Cardiac fibroblast (primary cell): ENCODE data around the gene ABHD12.

Source experiments
- DNase-seq, 2 donors: peaks; one replicate each; pipeline versions ENCODE4 v3.0.0 to v3.0.0-alpha.2; 2010; ENCODE audit warnings: low read depth in 2 of 2
- H3K4me3 ChIP-seq, 2 donors: replicated peaks in 1 of 2; 1 replicate in 1 of 2; 2 replicates in 1 of 2; pipeline ENCODE4 v1.5.1; 2011; ENCODE audit warnings: low read depth in 2 of 2, low read length in 2 of 2, mild to moderate bottlenecking in 2 of 2, moderate library complexity in 1 of 2
- TF ChIP-seq, protein P1 (sequence below): IDR thresholded peaks from one replicate; pipeline ENCODE4 v1.5.1; 2011; ENCODE audit warnings: low read depth, mild to moderate bottlenecking, low read length, inconsistent platforms

ABHD12 gene

DNA sequence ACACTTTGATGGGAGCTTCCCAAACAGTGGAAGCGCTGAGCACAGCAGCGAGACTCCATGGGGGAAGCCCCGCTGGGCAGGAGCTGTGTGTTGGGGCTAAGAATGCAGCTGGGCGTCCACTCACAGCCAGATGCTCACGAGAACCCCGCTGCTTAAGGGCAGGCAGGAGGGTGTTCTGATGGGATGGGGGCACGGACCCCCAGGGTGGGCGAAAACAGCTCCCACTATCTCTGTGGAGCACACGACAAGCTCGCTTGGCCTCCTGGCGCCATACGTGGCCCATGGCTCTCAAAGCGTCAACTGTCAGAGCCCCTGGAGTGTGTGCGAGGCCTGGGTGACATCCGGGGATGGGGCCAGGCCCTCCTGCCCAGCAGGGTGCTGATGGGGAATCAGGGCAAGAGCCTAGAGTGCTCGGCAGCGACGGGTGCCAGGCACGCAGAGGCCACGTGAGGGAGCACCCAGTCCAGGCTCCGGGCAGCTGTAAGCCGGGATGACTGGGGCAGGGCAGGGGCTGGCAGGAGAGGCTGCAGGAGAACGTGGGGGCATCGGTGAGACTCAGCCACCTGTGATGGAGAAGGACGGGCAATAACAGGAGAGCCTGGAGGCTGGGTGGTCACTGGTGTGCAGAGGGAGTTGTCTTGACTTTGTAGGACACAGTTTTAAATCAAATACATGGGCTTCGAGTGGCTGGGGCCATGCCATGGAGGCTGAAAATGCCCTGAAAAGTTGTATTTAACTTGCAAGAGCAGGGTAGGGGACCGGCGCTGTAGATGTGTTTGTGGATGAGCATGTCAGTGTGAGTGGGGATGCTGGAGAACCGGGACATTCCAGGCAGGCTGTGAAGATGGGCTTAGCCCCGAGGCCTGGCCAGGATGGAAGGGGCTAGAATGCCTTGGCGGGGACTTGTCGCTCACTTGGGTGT lies 115.5 kb downstream of the ABHD12 start:
- TF ChIP-seq, protein P1, sequence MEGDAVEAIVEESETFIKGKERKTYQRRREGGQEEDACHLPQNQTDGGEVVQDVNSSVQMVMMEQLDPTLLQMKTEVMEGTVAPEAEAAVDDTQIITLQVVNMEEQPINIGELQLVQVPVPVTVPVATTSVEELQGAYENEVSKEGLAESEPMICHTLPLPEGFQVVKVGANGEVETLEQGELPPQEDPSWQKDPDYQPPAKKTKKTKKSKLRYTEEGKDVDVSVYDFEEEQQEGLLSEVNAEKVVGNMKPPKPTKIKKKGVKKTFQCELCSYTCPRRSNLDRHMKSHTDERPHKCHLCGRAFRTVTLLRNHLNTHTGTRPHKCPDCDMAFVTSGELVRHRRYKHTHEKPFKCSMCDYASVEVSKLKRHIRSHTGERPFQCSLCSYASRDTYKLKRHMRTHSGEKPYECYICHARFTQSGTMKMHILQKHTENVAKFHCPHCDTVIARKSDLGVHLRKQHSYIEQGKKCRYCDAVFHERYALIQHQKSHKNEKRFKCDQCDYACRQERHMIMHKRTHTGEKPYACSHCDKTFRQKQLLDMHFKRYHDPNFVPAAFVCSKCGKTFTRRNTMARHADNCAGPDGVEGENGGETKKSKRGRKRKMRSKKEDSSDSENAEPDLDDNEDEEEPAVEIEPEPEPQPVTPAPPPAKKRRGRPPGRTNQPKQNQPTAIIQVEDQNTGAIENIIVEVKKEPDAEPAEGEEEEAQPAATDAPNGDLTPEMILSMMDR: no peak
- no peak overlapping the region for H3K4me3 ChIP-seq
- DNase-seq: no peak

DNA sequence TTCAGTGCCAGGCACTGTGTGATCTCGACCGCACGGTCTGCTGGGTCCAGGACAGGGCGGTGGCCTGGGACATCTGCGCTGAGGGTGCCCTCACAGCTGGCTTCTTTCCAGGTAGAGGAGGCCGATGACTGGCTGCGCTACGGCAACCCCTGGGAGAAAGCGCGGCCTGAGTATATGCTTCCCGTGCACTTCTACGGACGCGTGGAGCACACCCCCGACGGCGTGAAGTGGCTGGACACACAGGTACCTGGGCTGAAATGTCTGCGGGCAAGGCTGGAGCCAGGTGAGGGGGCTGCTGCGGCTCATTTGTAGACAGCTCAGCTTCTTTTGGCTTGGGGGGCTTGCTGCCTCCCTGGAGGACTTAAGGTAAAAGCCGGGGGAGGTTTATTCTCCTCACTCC lies 116.2 kb downstream of the ABHD12 start:
- TF ChIP-seq, protein P1: no peak
- H3K4me3 ChIP-seq: no peak overlapping the region
- no peak for DNase-seq

DNA sequence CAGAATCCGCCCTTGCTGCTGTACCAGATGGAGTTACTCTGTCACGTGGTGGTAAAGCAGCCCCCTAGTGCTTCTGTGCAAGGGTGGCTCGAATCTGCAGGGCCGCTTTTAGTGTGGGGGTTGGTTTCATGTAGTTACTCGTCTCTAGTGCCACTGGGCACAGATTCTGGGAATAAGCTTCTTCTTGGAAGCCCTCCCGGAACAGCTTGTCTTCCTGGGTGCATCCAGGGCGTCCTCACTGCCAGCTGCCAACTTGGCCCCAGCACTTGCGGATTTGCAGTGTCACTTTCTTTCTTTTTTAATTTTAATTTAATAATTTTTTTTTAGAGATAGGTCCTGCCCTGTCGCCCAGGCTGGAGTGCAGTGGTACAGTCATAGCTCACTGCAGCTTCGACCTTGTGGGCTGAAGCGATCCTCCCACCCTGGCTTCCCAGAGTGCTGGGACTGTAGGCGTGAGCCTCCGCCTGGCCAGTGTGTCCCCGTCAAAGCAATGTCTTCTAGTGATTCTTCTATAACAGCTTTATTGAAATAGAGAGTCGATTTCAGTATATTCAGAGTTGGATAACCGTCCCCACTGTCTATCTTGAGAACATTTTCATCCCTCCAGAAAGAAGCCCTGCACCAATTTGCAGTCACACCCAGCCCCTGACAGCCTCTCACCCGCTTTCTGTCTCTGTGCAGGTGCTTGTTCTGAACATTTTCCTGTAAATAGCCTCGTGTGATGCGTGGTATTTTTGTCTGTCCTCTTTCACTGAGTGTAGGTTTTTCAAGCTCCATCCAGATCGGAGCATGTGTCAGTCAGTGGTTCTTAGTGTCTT lies 116.9 kb downstream of the ABHD12 start:
- TF ChIP-seq, protein P1: no peak
- no peak overlapping the region for H3K4me3 ChIP-seq
- no peak for DNase-seq

DNA sequence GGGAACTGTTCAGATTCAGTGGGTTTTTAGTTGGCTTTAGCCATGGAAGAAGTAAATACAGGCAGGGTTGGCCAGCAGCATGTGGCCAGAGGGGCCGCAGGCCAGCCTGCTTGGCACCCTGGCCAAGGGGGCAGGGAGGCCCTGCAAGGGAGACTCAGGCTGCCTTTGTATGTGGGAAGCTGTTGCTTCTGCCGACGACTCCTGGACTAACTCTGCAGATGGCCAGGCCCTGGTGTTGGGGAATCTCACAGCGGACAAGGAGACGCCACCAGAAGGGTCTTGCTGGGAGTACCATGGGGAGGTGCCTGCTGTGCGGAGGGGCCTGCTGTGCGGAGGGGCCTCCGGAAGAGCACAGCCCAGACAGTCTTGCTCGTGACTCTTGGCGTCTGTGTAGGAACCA lies 117.6 kb downstream of the ABHD12 start:
- TF ChIP-seq, protein P1: no peak
- no peak overlapping the region for H3K4me3 ChIP-seq
- no peak for DNase-seq

DNA sequence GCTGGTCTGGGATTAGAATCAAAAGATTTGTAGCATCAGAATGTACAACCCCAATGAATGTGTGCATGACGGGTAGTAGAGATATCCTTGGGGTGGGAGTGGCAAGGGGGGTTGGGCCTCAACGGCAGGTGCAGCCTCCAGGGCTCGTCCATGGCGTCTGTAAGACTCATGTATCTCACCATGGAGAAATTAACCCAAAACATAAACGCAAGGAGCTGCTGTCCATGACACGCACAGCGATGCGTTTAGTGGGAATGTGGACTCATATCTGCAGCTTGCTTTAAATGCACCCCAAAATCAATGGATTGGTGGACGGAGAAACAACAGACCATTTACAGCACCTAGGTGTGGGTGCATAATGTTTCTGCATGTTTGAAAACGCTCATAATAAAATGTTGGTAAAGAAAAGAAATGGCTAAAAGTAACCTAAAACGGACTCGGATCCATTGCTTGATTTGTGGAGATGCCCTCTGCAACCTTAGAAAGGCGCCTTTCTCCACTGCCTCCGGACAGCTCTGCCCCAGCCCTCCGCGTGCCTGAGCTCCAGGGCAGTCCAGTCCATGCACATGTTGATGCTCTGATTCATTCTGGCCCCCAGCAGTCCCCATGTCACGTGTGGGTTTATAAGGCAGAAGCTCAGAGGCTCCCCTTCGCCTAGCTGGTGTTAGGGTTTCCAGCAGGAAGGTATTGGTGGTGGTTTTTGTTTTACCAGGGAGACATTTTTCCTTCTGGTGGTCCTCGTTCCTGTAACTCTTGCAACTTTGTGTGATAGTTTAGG lies 118.2 kb downstream of the ABHD12 start:
- DNase-seq: no peak
- no peak overlapping the region for H3K4me3 ChIP-seq
- TF ChIP-seq, protein P1: no peak

DNA sequence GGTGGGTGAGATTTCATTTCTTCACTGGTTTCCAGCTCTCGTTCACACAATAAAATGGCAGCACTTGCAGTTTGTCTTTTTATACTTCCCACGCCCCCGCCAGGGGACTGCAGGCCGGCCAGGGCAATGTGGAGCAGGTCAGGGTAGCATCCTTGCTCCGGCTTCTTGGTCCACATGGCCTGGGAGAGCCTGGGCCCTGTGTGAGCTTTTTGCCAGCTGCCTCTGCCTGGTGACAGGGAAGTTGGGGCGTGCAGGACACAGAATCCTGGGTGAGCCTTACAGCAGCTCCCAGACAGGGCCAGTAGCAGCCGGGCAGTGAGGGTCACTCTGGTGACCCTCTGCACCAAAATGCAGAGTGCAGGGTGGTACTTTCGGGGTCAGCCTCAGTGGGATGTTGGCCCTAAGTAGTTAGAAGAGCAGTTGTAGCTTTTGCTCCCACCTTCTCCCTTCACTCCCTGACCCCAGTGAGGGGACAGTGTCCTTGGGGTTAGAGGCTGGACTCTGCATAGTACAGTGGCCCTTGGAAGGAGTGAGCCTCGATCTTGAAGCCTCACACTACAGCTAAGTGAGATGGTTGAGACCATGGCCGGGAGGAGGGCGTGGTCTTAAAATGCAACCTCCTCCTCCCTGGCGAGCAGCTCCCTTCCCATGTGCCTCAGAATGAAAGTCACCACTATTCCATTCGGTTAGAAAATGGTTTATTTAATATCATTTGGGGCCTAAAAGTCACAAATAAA lies 119.0 kb downstream of the ABHD12 start:
- TF ChIP-seq, protein P1: no peak
- no peak overlapping the region for H3K4me3 ChIP-seq
- no peak for DNase-seq
